K562 (cell line): ENCODE results near the gene RPL3. TPM values are rescaled to one million over a fixed set of nuclear protein-coding genes. Genes with fewer than 3 reads are reported as not detected.

ENCODE experiments used
- ATAC-seq: fragments of 200-7000 bp; cut with Tn5 transposase; 3 replicates; pipeline ENCODE4 v1.9.1; 2020; ENCODE audit warnings: moderate library complexity
- Bru-seq: library from RNA; stranded (reverse); fragments of 400-500 nt; gene quantifications from one replicate; lab custom pipeline; 2021; lab: Mats Ljungman, UMichigan
- BruChase-seq, 2 experiments: library from RNA; stranded (reverse); fragments of 400-500 nt; gene quantifications; one replicate each; lab custom pipeline; 2021; lab: Mats Ljungman, UMichigan
- BruUV-seq: library from RNA; stranded (reverse); fragments of 400-500 nt; replicated peaks from 2 replicates; lab custom pipeline; 2021; lab: Mats Ljungman, UMichigan
- CTCF ChIA-PET: fragments of 300-600 bp; formaldehyde crosslinking; extraction: SDS; loops from one replicate; lab custom pipeline; 2021; ENCODE audit warnings: low intra/inter-chr PET ratio; lab: Yijun Ruan, JAX
- POLR2A ChIA-PET: fragments of 300-600, 350-650 bp; sonication (Branson Sonifier 250); formaldehyde crosslinking; extraction: SDS; loops from one replicate; lab custom pipeline; 2021; ENCODE audit warnings: antibody characterized with exemption, inconsistent platforms; lab: Yijun Ruan, JAX
- DNase-seq, 4 experiments: peaks; one replicate each; pipeline versions ENCODE4 v3.0.0 to v3.0.0-alpha.2; 2011 to 2018; ENCODE audit warnings: low spot score in 3 of 4, mixed read lengths in 3 of 4; ENCODE audit errors: extremely low read depth in 1 of 4
- FAIRE-seq: peaks from 2 replicates; lab custom pipeline; 2011; peaks lifted over from hg19 to GRCh38; lab: Jason Lieb, UNC
- H2AFZ ChIP-seq: 2 replicates; pipeline ENCODE4 v1.6.0; 2011; ENCODE audit warnings: low read depth, low read length, control low read depth, inconsistent platforms
- H3K27ac ChIP-seq: fragments of 200-600 bp; 3 replicates; pipeline ENCODE4 v1.8.0; 2011; ENCODE audit warnings: low read depth, mild to moderate bottlenecking, control low read depth, inconsistent platforms, low read length, moderate library complexity, mixed read lengths; ENCODE audit errors: extremely low read depth
- H3K27me3 ChIP-seq, 2 experiments: fragments of 300-600 bp in 1 of 2; 2 replicates in 1 of 2; 3 replicates in 1 of 2; pipeline versions ENCODE4 v1.6.0 to v1.8.0; 2011; ENCODE audit warnings: inconsistent platforms in 2 of 2, low read length in 2 of 2, mild to moderate bottlenecking in 1 of 2, mixed read lengths in 1 of 2, moderate library complexity in 1 of 2; ENCODE audit not compliant: control insufficient read depth in 2 of 2, insufficient read depth in 2 of 2
- H3K36me3 ChIP-seq: fragments of 300-600 bp; 3 replicates; pipeline ENCODE4 v1.8.0; 2011; ENCODE audit warnings: mild to moderate bottlenecking, low read length, inconsistent platforms; ENCODE audit not compliant: control insufficient read depth, insufficient read depth
- H3K4me1 ChIP-seq, 2 experiments: fragments of 200-600 bp in 1 of 2; replicated peaks in 1 of 2; 2 replicates in 1 of 2; 3 replicates in 1 of 2; pipeline versions ENCODE4 v1.5.1 to v1.8.0; 2011; ENCODE audit warnings: inconsistent platforms in 2 of 2, low read length in 2 of 2, mild to moderate bottlenecking in 1 of 2, mixed read lengths in 1 of 2, moderate library complexity in 1 of 2; ENCODE audit not compliant: control insufficient read depth in 2 of 2, insufficient read depth in 2 of 2
- H3K4me2 ChIP-seq: 2 replicates; pipeline ENCODE4 v1.6.1; 2011; ENCODE audit warnings: low read length, control low read depth, inconsistent platforms, mixed read lengths; ENCODE audit not compliant: insufficient read depth
- H3K4me3 ChIP-seq: fragments of 200-600 bp; sonication (generic), shearing (Covaris generic); 2 replicates; pipeline ENCODE4 v1.5.1; 2016; ENCODE audit warnings: control low read depth, inconsistent platforms
- H3K79me2 ChIP-seq: fragments of 200-600 bp; 3 replicates; pipeline ENCODE4 v1.8.0; 2011; ENCODE audit warnings: low read length, inconsistent platforms; ENCODE audit not compliant: control insufficient read depth, insufficient read depth
- H3K9ac ChIP-seq, 2 experiments: 2 replicates each; pipeline versions ENCODE4 v1.6.0 to v1.6.1; 2011; ENCODE audit warnings: low read depth in 2 of 2, low read length in 2 of 2, control low read depth in 1 of 2, inconsistent platforms in 1 of 2, mild to moderate bottlenecking in 1 of 2, mixed read lengths in 1 of 2; ENCODE audit not compliant: insufficient read depth in 1 of 2
- H3K9me1 ChIP-seq: one replicate; pipeline ENCODE4 v1.6.0; 2011; ENCODE audit warnings: inconsistent platforms, mild to moderate bottlenecking, low read length, moderate library complexity; ENCODE audit not compliant: control insufficient read depth, insufficient read depth
- H3K9me3 ChIP-seq: replicated peaks from 2 replicates; pipeline ENCODE4 v1.5.1; 2011; ENCODE audit warnings: low read depth, low read length, inconsistent platforms; ENCODE audit not compliant: control insufficient read depth, insufficient read depth
- H4K20me1 ChIP-seq: replicated peaks from 2 replicates; pipeline ENCODE4 v1.6.1; 2011; ENCODE audit warnings: low read length, inconsistent platforms, mixed read lengths; ENCODE audit not compliant: control insufficient read depth, insufficient read depth
- AFF4 ChIP-seq: sonication (generic); formaldehyde crosslinking; IDR thresholded peaks from 2 replicates; pipeline ENCODE4 v1.8.0; 2023; ENCODE audit warnings: mild to moderate bottlenecking, missing genetic modification reagents
- ETV6 ChIP-seq, 3 experiments: fragments of 150-350 bp in 1 of 3; sonication (generic) in 1 of 3; formaldehyde crosslinking in 1 of 3; IDR thresholded peaks; 2 replicates each; pipeline versions ENCODE4 v1.6.1 to v1.8.0; 2014 to 2022; ENCODE audit warnings: borderline replicate concordance in 2 of 3, low read depth in 2 of 3, antibody characterized with exemption in 1 of 3, low read length in 1 of 3, mild to moderate bottlenecking in 1 of 3, missing genetic modification reagents in 1 of 3
- HDAC1 ChIP-seq, 2 experiments: fragments of 450-650 bp; IDR thresholded peaks; 2 replicates each; pipeline ENCODE4 v1.6.1; 2016 to 2017; ENCODE audit warnings: inconsistent platforms in 1 of 2, mild to moderate bottlenecking in 1 of 2, moderate library complexity in 1 of 2
- SMARCE1 ChIP-seq: fragments of 450-650 bp; IDR thresholded peaks from 2 replicates; pipeline ENCODE4 v1.7.1; 2016; ENCODE audit warnings: mild to moderate bottlenecking
- TAF7 ChIP-seq: fragments of 450-650 bp; IDR thresholded peaks from 2 replicates; pipeline ENCODE4 v1.6.1; 2016; ENCODE audit warnings: missing genetic modification characterization, missing compliant biosample characterization
- WGBS: fragments of 100-300 bp; shearing (Covaris generic); methylation state at CpG from one replicate; pipeline ENCODE4 v1.1.6; 2016; ENCODE audit warnings: low coverage, mixed read lengths; ENCODE audit not compliant: insufficient coverage; ENCODE audit errors: missing lambda C conversion rate; 5-methylcytosine and 5-hydroxymethylcytosine counted together
- in situ Hi-C: fragments of 300-500 bp; cut with MboI; formaldehyde crosslinking; loops from 4 replicates; pipeline ENCODE4 v1.15.0; 2018; ENCODE audit warnings: inconsistent platforms, mixed read lengths
- intact Hi-C: fragments of 100-400 bp; cut with micrococcal nuclease; formaldehyde crosslinking; loops from 2 replicates; pipeline ENCODE4 v1.14.2; 2022
- long read RNA-seq, 3 experiments: library from polyadenylated mRNA in 2 of 3; library from RNA in 1 of 3; unstranded in 2 of 3; stranded (forward) in 1 of 3; transcript quantifications; one replicate each; pipeline ENCODE4 v2.0.0, GENCODE V29; 2019 to 2022
- polyA minus RNA-seq, 3 experiments: library from RNA; depleted of rRNA, polyadenylated mRNA; stranded (reverse); fragments of >200 nt; gene quantifications; 2 replicates each; pipeline ENCODE4 v1.2.3, GENCODE V29; 2011
- polyA plus RNA-seq, 8 experiments: library from polyadenylated mRNA; depleted of rRNA in 4 of 8; stranded (reverse) in 5 of 8; unstranded in 3 of 8; fragments of >200 nt; fragmentation: Nextera tagmentation in 2 of 8; fragmentation: Illumina TruSeq in 1 of 8; extraction: Ambion mirVana in 2 of 8; extraction: Trizol in 1 of 8; gene quantifications; 2 replicates each; pipeline versions ENCODE4 v1.2.1 to v1.2.3, GENCODE V29; 2011 to 2014; ENCODE audit warnings: inconsistent platforms in 1 of 8, missing spikeins in 1 of 8
- total RNA-seq, 7 experiments: library from RNA; depleted of rRNA in 6 of 7; stranded (reverse); fragments of >200 nt in 6 of 7; fragmentation: Illumina TruSeq in 2 of 7; extraction: Trizol in 2 of 7; gene quantifications; 2 replicates each; pipeline versions ENCODE4 v1.2.1 to v1.2.3, GENCODE V29; 2011 to 2021; ENCODE audit warnings: low replicate concordance in 1 of 7

RPL3 gene
- 772 and 1,506 TPM in 2 replicates for total RNA-seq (2011; cell fraction: chromatin; rRNA removed; ENCODE audit: low replicate concordance)
- 1,570 and 1,591 TPM in 2 replicates for total RNA-seq (2011; cell fraction: nucleolus; rRNA removed)
- total RNA-seq (2011; cell fraction: nucleoplasm; rRNA removed), result 1,390 and 1,690 TPM in 2 replicates
- total RNA-seq (2014; rRNA removed) (2,245 and 2,417 TPM in 2 replicates), total RNA-seq (2014; rRNA removed; fragmentation: Illumina TruSeq; extraction: Trizol) (1,384 and 1,624 TPM in 2 replicates), total RNA-seq (2015; rRNA removed; fragmentation: Illumina TruSeq; extraction: Trizol) (1,989 and 2,037 TPM in 2 replicates), total RNA-seq (2021) (1,960 and 1,995 TPM in 2 replicates), polyA plus RNA-seq (2011; rRNA removed) (3,220 and 3,989 TPM in 2 replicates), polyA plus RNA-seq (2014; fragmentation: Illumina TruSeq; extraction: Trizol) (2,565 and 2,747 TPM in 2 replicates), polyA plus RNA-seq (2014; fragmentation: Nextera tagmentation; extraction: Ambion mirVana) (1,000 to 10,000 TPM; 3,338 to 4,066 TPM), polyA plus RNA-seq (2014; rRNA removed) (2,749 and 3,057 TPM in 2 replicates), polyA minus RNA-seq (2011; rRNA and poly(A)+ RNA removed) (1,664 and 1,688 TPM in 2 replicates), Bru-seq, nascent RNA (percentile 100 among the genes with signal in this experiment), BruChase-seq, experiment 1, labeled RNA remaining after a 2-hour chase (percentile 99 among the genes with signal in this experiment), BruChase-seq, experiment 2, labeled RNA remaining after a 6-hour chase (percentile 99 among the genes with signal in this experiment)
- polyA plus RNA-seq (2011; cell fraction: cytosol; rRNA removed), result 4,199 and 5,450 TPM in 2 replicates
- 2,091 and 2,598 TPM in 2 replicates for polyA plus RNA-seq (2011; cell fraction: nucleus; rRNA removed)
- polyA plus RNA-seq (2012), result 3,035 and 4,256 TPM in 2 replicates
- polyA minus RNA-seq (2011; cell fraction: cytosol; rRNA and poly(A)+ RNA removed), result 1,079 and 1,282 TPM in 2 replicates
- polyA minus RNA-seq (2011; cell fraction: nucleus; rRNA and poly(A)+ RNA removed), result 554 and 1,072 TPM in 2 replicates
- long read RNA-seq, experiment 1, transcript RPL3-201 (10 exons, 1,442 nt), result major isoform, 6,085 of 7,032 reads
- long read RNA-seq, experiment 1, transcript RPL3-202 (9 exons, 1,289 nt), result minor isoform, 398 of 7,032 reads
- long read RNA-seq, experiment 1, transcript RPL3-210 (2 exons, 616 nt), result minor isoform, 110 of 7,032 reads
- long read RNA-seq, experiment 1, partial matches to known transcripts, result 259 of 7,032 reads
- long read RNA-seq, experiment 1, other reads (novel, unspliced or antisense), result 178 of 7,032 reads
- long read RNA-seq, experiment 2, transcript RPL3-202 (9 exons, 1,289 nt), result minor isoform, 785 of 3,190 reads
- long read RNA-seq, experiment 2, transcript RPL3-201 (10 exons, 1,442 nt), result major isoform, 1,575 of 3,190 reads
- long read RNA-seq, experiment 2, partial matches to known transcripts, result 555 of 3,190 reads
- long read RNA-seq, experiment 2, other reads (novel, unspliced or antisense), result 272 of 3,190 reads
- long read RNA-seq, experiment 3, transcript RPL3-201 (10 exons, 1,442 nt), result major isoform, 10,614 of 12,261 reads
- long read RNA-seq, experiment 3, transcript RPL3-202 (9 exons, 1,289 nt), result minor isoform, 1,275 of 12,261 reads
- long read RNA-seq, experiment 3, partial matches to known transcripts, result 140 of 12,261 reads
- long read RNA-seq, experiment 3, other reads (novel, unspliced or antisense), result 230 of 12,261 reads

- H3K79me2 ChIP-seq, result peaks cover 59% of the 10 kb centered on the region
- WGBS, result 1% methylated on average over 58 of the region's 65 CpGs
- DNase-seq, result peak; percentile 77 to 95 (median 84)
- CTCF ChIA-PET, result no interaction called here
- H3K4me1 ChIP-seq, result peaks cover 13 to 19% of the 10 kb centered on the region in 2 experiments; a peak in 4 of 5 replicates
- peak within 1 kb of the TSS; percentile 99 for H3K4me2 ChIP-seq
- peak; percentile 93 for FAIRE-seq
- POLR2A ChIA-PET, result interaction anchor here (0.5 to 7.1 kb wide), 77 partner anchors 9 to 1600 kb away, joined by 3 to 136 read pairs (median 5); partner anchors contain the start of genes APOBEC3B, APOBEC3G, ATF4 and MIEF1
- BruUV-seq, result no TSS peak
- H4K20me1 ChIP-seq, result peaks cover 45% of the 10 kb centered on the region
- peak within 1 kb of the TSS; percentile 81 for H2AFZ ChIP-seq
- peak within 1 kb of the TSS; percentile 99 to 100 for H3K9ac ChIP-seq
- H3K36me3 ChIP-seq, result peaks cover 45% of the 10 kb centered on the region
- H3K9me1 ChIP-seq, result no peaks in the 10 kb centered on the region
- peak; percentile 79 for ATAC-seq
- H3K4me3 ChIP-seq, result peak within 1 kb of the TSS; percentile 69
- in situ Hi-C loops (no loop called here), intact Hi-C loops (loop anchor here (2.0 kb wide), 1 partner anchor 201 kb away; the partner anchor contains the start of gene ATF4)
- peak within 1 kb of the TSS; percentile 100 for H3K27ac ChIP-seq
- H3K9me3 ChIP-seq, result no peaks in the 10 kb centered on the region
- H3K27me3 ChIP-seq, result no peaks in the 10 kb centered on the region
- no peak for TF ChIP-seq SMARCE1
- no peak for TF ChIP-seq ETV6 (IDR thresholded peaks at IDR 0.05; ENCODE audit: borderline replicate concordance in 1 of 2, low read depth in 2 of 2, low read length in 1 of 2)
- TF ChIP-seq ETV6 (CRISPR knock-in tag; IDR thresholded peaks at IDR 0.05; ENCODE audit: borderline replicate concordance), result no peak
- peak; percentile 98 for TF ChIP-seq TAF7 (tag)
- TF ChIP-seq AFF4 (CRISPR knock-in tag), result peak; percentile 98
- peak in 1 of 2 experiments; percentile 39; a peak in 2 of 4 replicates for TF ChIP-seq HDAC1 (IDR thresholded peaks at IDR 0.05)
Observed at GRCh38 chr22:39319284-39320022, at the start of gene RPL3. Gene RPL3 (minus strand): TSS chr22:39319623. CDS start chr22:39319597, 26 bp downstream.
